HG02840 (cell line): ENCODE measurements around the gene TPGS1.

Experiments used
- ATAC-seq: cut with Tn5 transposase; IDR thresholded peaks from one replicate; pipeline ENCODE4 v1.9.1; 2021; ENCODE audit warnings: mild to moderate bottlenecking, moderate library complexity, moderate number of reproducible peaks; ENCODE audit not compliant: unreplicated experiment, low FRiP score

TPGS1 gene

DNA sequence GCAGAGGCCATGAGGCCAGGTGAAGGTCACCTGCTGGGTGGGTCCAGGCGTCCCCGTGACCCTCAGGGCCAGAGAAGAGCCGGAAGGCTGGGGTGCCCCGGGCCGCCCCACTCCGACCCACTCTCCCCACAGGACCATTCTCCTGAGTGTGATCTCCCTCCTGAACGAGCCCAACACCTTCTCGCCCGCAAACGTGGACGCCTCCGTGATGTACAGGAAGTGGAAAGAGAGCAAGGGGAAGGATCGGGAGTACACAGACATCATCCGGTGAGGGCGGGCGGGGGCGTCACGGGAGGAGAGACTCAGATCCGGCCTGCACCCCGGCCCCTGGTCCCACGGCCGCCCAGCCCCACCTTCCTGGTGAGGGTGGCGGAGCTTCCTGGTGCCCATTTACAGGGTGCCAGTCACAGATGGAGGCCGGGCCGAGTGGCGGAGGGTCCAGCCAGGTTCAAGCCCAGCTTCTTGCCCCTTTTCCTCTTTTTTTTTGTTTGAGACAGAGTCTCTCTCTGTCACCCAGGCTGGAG lies 29.6 kb downstream of the TPGS1 start:
- no peak for ATAC-seq

DNA sequence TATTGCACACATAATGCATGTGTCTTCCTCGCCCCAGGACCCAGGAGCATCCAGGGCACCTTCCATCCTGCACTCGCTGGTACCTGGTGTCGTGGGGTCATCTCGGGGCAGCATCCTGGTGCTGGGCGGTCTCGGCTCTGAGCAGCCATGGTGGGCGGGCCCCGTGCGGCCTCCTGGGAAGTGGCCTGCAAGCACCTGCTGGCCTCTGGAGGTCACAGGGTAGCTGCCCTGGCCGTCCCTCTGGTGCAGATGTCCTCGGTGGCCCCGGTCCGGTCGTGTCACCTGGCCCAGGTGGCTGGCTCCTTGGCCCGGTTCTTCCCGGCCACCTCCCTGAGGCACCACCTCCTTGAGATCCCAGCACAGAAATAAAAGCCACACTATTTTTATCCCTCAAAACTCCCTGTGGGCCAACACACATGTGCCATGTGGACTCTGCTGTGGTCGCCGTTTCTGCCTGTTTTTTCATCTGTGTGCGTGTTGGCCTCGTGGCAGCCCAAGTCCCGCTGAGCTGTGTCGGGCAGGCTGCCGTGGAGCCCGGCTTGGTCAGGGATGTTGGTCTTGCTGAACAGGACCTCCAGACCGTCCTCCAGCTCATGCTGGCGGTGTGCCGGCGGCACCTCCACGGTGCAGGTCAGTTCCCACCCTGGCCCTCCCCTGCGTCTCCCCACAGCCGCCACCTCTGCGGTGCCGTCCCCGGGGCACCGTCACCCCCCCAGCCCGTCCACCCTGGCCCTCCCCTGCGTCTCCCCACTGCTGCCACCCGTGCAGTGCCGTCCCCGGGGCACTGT lies 31.5 kb downstream of the TPGS1 start:
- ATAC-seq, result no peak

DNA sequence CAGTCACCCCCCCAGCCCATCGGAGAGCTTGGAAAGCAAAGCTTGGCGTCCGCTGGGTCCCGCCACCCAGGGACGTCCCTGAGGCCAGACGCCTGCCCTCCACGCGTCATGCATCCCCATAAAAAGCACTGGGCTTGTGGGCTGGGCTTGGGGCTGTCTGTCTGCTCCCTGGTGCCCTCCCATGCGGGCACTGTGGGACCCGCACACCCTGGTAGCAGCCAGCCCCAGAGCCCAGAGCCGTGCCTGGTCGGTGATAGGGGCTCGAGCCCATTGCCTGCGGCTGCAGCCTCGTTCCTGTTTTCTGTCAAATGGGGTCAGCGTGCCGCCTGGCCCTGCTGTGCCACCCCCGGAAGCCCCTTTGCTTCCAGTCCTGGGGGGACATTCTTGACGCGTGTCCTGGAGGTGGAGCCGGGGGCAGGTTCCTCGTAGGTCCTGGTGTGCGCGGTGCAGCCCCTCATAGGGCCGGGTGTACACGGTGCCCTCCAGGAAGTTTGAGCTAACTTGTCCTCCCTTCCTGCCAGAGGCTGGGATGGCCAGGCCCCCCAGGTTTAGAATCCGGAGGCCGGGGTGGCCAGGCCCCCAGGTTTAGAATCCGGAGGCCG lies 32.2 kb downstream of the TPGS1 start:
- ATAC-seq, result no peak

DNA sequence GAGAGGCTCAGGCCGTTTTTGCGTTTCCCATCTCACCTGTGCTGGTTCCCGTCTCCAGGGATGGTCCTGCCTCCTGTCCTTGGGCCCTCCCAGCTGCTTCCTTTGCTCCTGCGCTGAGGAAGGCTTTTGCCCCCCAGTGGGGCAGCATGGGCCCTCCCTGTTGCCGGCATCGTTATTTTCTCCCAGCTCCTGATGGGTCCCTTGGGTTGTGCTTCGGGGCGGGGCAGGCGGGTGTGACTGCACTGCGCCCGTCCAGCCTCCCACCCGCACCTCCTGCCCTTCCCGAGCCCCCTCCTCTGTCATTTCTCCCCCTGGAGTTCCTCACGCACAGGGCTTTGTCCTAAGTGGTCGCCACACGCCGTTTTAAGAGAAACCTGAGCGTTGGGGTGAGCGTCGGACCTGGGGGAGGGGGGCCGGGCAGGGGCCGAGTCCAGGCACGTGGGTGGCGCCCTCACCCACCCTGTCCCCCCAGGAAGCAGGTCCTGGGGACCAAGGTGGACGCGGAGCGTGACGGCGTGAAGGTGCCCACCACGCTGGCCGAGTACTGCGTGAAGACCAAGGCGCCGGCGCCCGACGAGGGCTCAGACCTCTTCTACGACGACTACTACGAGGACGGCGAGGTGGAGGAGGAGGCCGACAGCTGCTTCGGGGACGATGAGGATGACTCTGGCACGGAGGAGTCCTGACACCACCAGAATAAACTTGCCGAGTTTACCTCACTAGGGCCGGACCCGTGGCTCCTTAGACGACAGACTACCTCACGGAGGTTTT lies 33.8 kb downstream of the TPGS1 start:
- no peak for ATAC-seq

DNA sequence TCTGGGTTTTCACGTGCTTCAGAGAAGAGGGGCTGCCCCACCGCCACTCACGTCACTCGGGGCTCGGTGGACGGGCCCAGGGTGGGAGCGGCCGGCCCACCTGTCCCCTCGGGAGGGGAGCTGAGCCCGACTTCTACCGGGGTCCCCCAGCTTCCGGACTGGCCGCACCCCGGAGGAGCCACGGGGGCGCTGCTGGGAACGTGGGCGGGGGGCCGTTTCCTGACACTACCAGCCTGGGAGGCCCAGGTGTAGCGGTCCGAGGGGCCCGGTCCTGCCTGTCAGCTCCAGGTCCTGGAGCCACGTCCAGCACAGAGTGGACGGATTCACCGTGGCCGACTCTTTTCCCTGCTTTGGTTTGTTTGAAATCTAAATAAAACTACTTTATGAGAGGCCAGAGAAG lies 34.4 kb downstream of the TPGS1 start:
- no peak for ATAC-seq

DNA sequence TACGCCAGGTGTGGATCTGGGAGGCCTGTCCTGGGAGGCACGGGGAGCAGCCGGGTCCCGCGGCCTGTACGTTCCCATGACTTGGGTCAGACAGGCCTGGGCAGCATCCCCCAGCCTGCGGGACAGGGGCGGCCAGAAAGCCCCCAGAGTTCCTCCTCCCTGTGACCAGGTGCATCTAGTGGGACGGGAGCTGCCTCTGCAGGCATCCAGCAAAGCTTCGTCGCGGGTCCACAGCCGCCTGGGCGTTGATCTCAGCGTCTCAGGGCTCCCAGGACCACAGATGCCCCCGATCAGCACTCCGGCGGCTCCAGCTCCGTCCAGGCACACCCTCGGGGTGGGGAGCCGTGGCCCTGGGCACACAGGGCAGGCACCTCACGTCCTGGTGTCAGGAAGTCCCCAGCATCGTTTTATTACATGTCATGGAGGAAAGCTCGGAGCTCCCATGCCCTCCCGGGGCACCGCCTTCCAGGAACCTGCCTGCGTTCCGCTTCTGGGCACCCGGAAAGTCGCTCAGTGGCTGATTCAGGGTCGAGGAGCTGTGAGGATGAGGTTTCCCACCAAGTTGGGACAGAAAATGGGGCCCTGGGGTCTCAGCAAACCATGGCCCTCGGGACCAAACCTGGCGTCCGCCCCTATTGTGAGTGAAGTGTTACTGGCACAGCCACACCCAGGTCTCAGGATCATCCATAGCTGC lies 35.0 kb downstream of the TPGS1 start:
- no peak for ATAC-seq

DNA sequence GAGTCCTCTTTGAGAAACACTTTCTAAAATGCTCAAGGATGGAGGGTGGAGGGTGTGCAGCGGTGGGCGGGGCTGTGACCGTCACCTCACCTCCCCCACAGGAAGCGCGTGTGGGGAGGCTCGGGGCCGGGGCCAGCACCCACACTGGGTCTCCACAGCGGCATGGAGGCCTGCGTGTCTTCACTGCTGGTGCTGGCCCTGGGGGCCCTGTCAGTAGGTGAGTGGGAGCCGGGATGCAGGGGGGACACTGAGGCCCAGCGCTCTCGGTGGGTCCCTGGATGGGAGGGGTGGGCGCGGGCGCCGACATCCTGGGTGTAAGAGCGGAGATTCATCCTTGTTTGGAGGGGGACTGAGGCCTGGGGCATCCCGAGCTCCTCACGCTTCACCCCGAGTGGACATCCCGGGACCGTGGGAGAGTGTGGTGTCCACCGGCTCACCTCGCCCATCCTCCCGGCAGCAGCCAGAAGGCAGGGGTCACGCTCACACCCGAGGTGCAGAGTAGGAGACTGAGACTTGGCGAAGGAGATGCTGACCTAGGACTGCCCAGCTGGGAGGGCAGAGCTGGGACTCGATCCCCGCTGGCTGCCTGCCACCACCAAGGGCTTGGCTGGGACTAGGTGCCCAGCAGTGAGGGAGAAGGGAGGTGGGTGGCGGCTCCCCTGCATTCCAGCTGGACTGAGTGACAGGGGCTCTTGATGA lies 36.8 kb downstream of the TPGS1 start, which contains the start of gene GZMM:
GZMM (plus strand) TSS at position 144 of the 699 bp plus-strand sequence; CDS start at position 163, 19 bp downstream.
- ATAC-seq, result no peak

DNA sequence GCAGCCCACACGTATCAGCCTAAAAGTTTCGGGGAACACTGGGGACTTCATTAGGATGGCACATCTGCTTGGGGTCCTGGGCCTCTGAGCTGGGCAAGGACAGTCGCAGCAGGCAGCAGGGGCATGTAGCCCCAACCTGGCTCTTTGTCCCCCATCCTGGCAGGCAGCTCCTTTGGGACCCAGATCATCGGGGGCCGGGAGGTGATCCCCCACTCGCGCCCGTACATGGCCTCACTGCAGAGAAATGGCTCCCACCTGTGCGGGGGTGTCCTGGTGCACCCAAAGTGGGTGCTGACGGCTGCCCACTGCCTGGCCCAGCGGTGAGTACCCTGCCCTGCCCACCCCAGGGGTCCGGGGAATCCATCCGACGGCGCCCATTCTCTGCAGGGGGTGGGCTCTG lies 39.8 kb downstream of the TPGS1 start:
- ATAC-seq, result no peak

DNA sequence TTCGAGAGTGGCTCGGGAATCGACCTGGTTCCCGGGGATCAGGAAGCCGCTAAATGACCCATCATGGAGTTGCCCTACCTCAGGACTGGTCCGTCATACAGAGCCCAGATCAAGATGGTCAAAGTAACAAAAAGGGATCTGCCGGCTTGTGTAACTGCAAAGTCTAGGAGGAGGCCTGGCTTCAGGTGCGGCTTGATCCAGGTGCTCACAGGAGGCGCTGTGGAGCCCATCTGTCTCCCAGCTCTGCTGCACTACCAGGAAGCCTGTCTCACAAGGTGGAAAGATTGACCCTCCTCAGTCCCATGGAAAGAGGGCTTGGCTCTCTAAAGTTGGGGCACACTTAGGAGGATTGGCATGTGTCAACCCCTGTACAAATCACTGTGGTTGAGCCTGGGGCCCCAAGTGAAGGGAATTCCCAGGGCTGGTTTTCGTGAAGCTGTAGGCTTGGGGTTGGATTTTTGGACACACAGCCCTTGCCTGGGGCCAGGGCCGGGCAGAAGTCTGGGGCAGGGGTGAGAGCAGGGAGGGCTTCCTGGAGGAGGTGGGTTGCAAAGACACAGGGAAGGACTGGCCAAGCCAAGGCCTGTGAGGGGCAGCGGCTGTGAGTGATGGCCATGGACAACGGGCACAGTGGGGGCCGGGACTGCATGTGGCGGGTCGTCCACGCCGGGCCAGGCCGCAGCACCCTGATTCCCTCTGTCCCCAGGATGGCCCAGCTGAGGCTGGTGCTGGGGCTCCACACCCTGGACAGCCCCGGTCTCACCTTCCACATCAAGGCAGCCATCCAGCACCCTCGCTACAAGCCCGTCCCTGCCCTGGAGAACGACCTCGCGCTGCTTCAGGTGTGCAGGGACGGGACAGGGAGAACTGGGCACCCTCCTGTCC lies 40.8 kb downstream of the TPGS1 start:
- no peak for ATAC-seq

DNA sequence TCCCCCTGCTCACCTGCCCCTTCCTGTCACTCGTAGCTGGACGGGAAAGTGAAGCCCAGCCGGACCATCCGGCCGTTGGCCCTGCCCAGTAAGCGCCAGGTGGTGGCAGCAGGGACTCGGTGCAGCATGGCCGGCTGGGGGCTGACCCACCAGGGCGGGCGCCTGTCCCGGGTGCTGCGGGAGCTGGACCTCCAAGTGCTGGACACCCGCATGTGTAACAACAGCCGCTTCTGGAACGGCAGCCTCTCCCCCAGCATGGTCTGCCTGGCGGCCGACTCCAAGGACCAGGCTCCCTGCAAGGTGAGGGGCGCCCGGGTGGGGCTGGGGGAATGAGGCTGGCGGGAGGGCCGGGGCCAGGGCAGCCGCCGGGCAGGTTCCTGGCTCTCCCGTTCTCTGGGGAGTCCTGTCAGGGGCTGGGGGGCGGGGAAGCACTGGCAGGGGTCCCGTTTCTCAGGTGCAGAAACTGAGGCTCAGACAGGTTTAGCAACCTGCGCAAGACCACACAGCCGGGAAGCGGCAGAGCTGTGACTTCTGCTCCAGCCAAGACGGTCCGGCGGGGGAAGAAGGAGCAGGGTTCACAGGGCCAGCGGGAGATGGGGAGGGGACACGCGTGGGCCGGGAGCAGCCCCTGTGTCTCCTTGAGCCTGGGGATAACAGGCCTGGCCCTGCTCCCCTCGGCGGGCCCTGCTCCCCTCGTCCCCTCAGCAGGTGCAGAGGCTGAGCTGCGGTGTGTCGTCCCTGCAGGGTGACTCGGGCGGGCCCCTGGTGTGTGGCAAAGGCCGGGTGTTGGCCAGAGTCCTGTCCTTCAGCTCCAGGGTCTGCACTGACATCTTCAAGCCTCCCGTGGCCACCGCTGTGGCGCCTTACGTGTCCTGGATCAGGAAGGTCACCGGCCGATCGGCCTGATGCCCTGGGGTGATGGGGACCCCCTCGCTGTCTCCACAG lies 41.9 kb downstream of the TPGS1 start:
- no peak for ATAC-seq

DNA sequence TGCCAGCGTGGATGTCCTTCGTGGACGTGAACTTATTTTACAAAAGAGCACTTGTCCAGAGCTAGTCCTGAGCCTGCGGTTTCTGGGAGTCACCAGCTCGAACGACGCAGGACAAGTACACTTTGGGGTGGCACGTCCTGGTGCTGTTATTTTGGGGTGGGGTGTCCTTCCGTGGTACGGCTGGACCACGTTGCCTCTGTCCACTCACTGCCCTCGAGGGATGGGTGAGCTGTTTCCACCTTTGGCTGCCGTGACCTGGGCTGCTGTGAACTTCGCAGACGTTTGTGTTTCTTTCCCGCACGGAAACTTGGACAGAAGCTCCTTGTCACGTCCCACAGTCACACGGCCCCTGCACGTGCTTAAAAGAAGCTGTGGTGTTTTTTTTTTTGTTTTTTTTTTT lies 47.5 kb downstream of the TPGS1 start:
- ATAC-seq, result no peak

DNA sequence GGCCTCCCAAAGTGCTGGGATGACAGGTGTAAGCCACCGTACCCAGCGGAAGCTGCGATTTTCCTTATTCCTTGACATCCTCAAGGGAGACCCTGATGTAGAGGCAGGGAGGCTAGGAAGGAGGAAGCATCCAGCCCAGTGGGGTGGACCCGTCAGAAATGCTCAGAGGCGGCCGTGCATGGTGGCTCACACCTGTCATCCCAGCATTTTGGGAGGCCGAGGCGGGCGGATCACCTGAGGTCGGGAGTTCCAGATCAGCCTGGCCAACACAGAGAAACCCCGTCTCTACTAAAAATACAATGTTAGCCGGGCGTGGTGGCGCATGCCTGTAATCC lies 48.1 kb downstream of the TPGS1 start:
- no peak for ATAC-seq

DNA sequence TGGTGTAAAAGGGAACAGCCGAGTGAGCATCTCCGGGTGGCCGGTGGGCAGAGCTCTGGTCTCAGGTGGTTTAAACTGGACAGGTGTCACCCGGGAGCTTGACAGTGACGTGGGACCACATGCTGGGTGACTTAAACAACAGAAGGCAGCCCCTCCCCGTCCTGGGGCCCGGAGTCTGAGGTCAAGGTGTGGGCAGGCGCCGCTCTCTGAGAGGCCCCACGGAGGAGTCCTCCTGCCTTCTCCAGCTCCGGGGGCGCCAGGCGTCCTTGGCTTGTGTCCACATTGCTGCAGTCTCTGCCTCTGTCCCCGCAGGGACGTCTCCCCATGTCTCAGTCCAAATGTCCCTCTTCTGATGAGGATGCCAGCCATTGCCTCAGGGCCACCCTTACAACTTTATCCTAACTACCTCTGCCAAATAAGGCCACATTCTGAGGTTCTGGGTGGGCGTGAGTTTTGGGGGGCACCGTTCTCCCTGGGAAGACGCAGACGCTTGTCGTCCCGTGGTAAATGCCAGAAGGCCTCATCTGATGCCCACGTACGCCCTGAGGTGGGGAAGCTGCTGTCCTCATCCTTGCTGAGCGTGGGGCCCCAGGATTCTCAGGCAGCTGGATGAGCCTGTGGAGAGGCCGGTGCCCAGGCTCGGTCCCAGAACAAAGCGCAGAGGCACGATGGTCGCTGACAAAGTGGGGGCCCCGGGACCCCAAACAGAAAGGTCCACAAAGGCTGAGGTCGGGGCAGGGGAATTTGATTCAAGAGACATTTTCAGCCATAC lies 49.5 kb downstream of the TPGS1 start:
- ATAC-seq, result no peak

DNA sequence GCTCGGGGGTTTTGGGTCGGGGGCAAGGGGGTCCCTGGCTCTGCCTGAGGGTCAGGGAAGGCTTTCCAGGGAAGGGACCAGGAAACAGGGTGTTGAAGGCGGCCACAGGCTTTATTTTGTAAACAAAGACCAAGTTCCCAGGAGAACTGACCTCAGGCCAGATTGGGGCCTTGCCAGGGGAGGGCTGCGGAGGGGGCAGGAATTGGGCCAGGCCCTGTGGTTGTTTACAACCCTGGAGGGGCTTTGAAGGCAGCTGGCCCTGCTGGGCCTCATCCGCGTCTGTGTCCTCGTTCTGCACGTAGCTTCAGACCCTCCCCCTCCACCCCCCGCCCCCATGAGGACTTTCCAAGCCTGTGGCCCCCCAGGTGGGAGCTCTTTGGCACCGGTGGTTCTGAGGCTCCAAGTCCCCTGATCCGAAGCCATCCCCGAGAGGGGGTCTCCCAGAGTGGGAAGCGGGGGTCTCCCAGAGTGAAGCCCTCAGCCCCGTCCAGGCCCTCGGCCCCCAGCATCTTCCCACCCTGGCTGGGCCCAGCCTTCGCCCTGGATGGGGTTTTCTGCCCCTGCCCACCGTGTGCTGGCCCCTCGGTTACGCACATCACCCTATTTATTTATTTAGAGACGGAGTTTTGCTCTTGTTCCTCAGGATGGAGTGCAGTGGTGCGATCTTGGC lies 51.6 kb downstream of the TPGS1 start:
- ATAC-seq, result no peak

DNA sequence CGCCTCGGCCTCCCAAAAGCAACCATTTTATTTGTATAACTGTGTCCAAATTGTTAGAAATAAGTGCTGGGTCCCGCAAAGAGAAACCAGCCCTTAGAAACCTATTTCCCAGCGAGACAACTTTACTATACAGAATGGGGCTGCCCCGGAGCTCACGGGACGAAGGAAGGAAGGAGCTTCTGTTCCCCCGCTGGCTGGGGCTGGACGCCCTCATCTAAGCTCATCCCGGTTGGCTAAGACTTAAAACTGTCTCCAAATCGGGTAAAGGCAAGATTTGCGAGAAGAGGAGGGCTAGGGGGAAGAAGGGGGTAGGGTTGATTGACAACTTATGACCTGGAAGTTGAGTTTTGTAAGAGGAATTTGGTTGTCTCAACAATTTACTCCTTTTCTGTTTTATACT lies 52.8 kb downstream of the TPGS1 start:
- ATAC-seq, result no peak

DNA sequence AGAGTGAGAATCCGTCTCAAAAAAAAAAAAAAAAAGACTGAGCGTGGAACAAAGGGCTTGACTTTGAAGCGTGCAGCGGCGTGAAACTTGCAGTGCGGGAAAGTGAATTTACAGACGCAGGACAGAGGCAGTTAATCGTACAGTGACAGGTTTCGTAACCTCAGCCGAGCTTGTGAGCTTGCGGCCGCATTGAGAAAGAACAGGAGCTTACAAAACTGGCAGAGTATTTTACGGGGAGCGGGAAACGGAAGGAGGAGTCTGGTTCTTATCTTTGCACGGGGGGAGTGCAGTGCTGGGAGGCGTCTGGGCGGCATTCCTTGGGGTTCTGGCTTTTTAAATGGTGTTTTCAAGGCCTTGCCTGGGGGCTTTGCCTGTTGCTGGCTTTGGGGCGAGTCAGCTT lies 59.1 kb downstream of the TPGS1 start:
- no peak for ATAC-seq

DNA sequence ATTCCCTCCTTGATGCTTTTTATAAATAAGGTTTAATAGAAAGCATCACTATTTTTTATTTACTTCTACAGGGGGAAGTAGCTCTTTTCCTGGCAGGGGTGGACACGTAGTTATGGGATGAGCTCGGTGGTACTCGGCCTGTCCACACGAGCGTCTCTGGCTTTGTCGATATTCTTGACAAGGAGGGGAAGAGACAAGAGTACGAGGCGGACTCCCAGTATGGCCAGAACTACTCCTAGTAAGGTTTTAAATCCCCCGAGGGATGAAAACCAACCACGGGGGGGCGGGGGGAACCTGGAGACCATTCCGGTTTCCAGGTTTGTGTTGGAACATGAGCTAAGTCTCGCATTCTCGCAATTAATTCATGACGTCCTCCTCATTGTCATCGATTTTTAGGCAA lies 59.5 kb downstream of the TPGS1 start:
- ATAC-seq, result no peak
